ENCODE data around the gene MED31. TPM values are rescaled to one million over a fixed set of nuclear protein-coding genes. Genes with fewer than 3 reads are reported as not detected.

The MED31 gene
- 5.1 and 10.7 TPM in 2 replicates for total RNA-seq

DNA sequence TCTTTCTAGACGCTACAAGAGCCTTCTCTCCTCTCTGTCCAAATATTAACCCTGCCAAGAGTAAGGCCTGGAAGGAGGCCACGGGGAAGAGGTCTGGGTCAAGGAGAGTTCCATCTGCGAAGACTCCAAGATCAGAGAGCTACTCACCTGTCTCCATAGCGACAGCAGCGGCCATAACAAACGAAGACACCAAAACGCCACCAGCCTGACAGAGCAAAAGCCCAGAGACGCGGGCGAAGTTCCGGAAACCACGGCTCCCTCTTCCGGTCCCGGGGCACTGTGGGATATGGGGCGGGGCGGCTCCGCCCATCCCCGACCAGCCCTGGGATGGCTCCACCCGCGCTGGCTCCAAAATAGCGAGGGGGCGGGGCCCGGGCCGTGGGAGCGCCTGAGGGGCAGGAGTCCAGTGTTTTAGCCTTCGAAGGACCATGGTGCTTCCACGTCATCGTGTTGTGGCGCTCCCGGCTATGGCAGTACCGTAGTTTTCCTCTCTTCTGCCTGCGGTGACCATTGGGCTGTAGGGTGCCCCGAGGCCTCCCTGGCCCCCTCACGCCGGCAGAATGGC lies at the start of gene MED31, which contains the start of gene C17orf100:
Gene MED31, minus strand, starts transcription at position 252 of the 565 bp plus-strand sequence. Its CDS starts 77 bp downstream, at position 175.
Gene C17orf100, plus strand, starts transcription at position 409 of the 565 bp plus-strand sequence. Its CDS starts 152 bp downstream, at position 561.

DNA sequence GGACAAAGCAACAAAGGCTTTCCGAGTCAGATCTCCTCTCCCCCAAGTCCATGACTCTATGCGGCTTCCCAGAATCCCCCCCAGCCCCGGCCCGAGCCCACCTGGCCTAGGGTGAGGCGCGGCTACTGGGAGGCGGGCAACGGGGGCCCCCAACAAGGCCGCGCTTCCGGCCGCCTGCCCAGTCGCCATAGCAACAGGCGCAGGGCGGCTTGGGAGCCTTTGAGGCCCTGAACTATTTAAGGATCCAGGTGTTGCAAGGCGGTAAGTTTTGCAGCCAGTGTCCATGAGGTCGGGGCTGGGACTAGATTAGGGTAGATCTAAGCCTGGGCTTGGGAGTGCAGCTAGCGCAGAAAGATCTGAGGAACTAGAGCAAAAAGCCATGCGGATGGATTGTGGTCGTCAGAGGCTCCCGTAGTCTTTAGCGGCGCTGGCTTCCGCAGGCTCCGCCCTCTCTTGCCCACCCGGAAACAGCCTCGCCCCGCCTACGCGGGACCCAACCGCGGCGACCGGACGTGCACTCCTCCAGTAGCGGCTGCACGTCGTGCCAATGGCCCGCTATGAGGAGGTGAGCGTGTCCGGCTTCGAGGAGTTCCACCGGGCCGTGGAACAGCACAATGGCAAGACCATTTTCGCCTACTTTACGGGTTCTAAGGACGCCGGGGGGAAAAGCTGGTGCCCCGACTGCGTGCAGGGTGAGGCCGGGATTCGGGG lies 10.7 kb downstream of the MED31 start, which contains the start of the genes KIAA0753 and TXNDC17:
Gene KIAA0753, minus strand, starts transcription at position 176 of the 711 bp plus-strand sequence. CDS start 5,608 bp downstream, outside the sequence.
Gene TXNDC17, plus strand, starts transcription at position 525 of the 711 bp plus-strand sequence. Its CDS starts 23 bp downstream, at position 548.

Other genes starting within 250 kb of the MED31 start
- not detected in 2 replicates for gene AIPL1, start 216.5 kb downstream of the MED31 start, total RNA-seq
- gene PIMREG, start 207.2 kb downstream of the MED31 start, total RNA-seq = 4.3 and 6.6 TPM in 2 replicates
- gene PITPNM3, start 95.0 kb downstream of the MED31 start, total RNA-seq = 0.62 and 1.2 TPM in 2 replicates
- 8.0 and 10.5 TPM in 2 replicates for gene KIAA0753, start 10.9 kb downstream of the MED31 start, total RNA-seq
- gene TXNDC17, start 10.5 kb downstream of the MED31 start, total RNA-seq = 172 and 183 TPM in 2 replicates
- 0.54 and 0.94 TPM in 2 replicates for gene C17orf100, start 157 bp upstream of the MED31 start, total RNA-seq
- not detected in 2 replicates for gene SLC13A5, start 61.8 kb upstream of the MED31 start, total RNA-seq
- 11.1 and 14.4 TPM in 2 replicates for gene XAF1, start 104.4 kb upstream of the MED31 start, total RNA-seq
- 0.31 and 0.39 TPM in 2 replicates for gene FBXO39, start 124.6 kb upstream of the MED31 start, total RNA-seq
- not detected in 2 replicates for gene TEKT1, start 180.1 kb upstream of the MED31 start, total RNA-seq

Data from cardiac ventricle fibroblast (primary cell).